Posterior cingulate gyrus (tissue), 11 donors: ENCODE results near the gene PRRC2C.

ENCODE experiments used
- DNase-seq, 10 donors: peaks; one replicate each; pipeline versions ENCODE4 v3.0.0 to v3.0.0-alpha.2; 2020 to 2021; ENCODE audit warnings: mixed read lengths in 3 of 10
- intact Hi-C: fragments of 100-400 bp; cut with DNase I; formaldehyde crosslinking; loops from one replicate; pipeline ENCODE4 v1.15.1; 2023

PRRC2C gene

DNA sequence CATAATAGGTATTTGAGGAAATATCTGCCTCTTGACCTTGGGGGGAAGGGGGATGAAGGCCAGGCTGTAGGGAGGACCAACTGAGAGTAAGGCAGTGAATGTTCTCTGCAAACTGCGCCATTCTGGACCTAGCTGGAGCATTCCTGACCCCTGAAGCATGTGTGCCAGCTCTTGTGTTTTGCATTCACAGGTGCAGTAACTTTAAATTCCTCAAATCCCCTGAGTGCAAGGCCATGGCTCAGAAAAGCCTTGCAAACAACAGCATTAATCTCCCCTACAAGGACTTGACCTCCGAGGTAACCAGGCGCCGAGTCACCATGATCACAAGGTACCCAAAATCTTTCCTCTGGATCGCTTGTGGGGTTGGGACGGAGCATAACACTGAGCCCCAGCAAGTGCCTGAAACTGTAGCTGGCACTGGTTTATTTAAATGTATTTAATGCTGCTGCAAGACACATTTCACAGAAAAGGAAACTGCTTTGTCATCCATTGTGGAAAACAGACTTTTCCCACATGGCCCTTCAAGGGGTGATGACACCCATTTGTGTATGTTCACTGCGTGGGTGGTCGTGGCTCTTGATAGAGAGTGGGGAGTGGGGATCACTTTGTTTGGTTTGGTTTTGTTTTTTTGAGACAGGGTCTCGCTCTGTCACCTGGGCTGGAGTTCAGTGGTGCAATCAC is 138.5 kb downstream of the PRRC2C start:
- intact Hi-C loops, result no loop called here
- DNase-seq, result no peak

DNA sequence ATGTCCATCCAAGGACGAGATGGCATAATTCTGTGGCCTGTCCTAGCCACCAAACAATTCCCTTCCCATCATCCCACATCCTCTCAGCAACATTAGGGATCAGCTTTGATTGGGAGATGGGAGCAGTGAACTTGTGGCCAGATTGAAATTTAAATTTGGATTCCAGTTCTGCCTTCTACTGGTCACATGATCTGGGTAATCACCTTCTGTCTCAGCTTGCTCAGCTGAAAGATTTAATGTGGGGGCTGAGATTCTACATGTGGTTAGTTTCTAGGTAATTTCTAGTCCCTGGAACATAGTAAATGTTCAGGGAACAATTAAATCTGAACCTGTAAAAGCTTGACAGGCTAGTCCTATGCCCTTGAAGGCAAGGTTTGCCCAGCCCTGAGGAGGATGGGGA is 139.9 kb downstream of the PRRC2C start:
- DNase-seq, result no peak
- intact Hi-C loops, result no loop called here

GRCh38 chr1:171627020-171627419 is 141.7 kb downstream of the PRRC2C start:
- intact Hi-C loops, result no loop called here

DNA sequence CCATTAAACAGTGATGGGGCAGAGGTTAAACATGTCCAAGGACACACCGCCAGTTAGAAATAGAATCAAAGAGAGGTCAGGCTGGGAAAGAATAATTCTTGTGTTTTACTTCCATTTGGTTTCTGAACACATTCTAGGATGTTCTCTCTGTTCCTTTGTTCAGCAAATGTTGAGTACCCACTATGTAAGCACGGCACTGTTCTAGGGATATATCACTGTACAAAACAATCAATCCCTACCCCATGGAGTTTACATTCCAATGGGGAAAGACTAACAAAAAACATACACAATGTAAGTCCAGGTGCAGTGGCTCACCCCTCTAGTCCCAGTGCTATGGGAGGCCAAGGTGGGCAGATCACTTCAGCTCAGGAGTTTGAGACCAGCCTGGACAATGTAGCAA is 142.9 kb downstream of the PRRC2C start:
- DNase-seq, result no peak
- intact Hi-C loops, result no loop called here

More at GRCh38 chr1:171627020-171627419, 141.7 kb downstream of the PRRC2C start:
- DNase-seq, result no peak

- intact Hi-C loops, result no loop called here
- DNase-seq, result no peak
Measured at GRCh38 chr1:171635661-171636060, 150.3 kb downstream of the PRRC2C start.

DNA sequence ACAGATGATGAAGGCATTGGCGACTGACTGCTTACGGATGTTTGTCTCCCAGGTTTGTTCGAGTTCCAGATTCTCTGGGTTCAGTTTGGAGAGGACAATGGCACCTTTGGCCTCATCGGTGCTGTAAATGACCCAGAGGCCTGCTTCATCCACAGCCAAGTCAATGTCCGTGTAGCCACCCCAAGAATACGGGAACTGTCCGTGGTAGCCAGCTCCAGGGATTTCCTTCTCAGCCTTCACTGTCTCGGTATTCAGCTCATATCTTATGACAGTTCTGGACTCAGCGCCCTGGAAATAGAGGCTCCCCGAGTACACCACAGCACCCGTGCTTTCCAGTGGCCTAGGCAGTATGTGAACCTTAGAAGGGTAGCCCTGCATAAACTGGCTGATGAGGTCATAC is 150.8 kb downstream of the PRRC2C start:
- no peak for DNase-seq
- intact Hi-C loops, result no loop called here

DNA sequence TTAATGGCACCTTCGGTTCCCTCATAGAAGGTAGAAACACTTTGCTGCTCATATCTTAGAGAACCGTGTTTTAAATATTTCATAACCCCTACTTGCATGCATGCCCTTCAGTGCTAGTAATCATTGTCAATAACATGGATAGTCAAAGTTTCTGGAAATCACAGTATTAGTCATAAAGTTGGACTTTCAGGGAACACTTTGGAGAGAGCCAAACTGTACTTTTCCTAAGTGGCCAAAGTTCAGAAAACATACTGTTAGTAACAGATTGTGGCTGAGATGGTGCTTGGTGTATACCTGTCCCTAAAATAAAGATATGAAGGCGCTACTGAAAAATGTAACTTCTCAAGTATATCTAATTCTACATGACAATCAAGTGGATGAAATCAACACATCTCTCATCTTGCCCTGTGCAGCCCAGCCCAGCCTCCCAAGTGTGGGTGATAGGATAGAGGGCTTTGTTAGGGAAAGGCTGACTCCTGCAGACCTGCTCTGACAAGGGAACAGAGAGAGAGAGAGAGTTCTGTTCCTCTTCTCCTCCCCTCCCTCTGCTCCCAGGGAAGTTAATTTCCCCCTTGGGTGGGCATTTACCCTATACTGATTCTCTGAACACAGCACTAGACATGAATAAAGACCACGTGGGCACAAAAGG is 152.7 kb downstream of the PRRC2C start:
- intact Hi-C loops, result no loop called here
- no peak for DNase-seq

GRCh38 chr1:171640225-171640624 is 154.9 kb downstream of the PRRC2C start:
- intact Hi-C loops, result loop anchor here (10.0 kb wide), 1 partner anchor 145 kb away; the partner anchor contains the start of gene METTL13
- no peak for DNase-seq

DNA sequence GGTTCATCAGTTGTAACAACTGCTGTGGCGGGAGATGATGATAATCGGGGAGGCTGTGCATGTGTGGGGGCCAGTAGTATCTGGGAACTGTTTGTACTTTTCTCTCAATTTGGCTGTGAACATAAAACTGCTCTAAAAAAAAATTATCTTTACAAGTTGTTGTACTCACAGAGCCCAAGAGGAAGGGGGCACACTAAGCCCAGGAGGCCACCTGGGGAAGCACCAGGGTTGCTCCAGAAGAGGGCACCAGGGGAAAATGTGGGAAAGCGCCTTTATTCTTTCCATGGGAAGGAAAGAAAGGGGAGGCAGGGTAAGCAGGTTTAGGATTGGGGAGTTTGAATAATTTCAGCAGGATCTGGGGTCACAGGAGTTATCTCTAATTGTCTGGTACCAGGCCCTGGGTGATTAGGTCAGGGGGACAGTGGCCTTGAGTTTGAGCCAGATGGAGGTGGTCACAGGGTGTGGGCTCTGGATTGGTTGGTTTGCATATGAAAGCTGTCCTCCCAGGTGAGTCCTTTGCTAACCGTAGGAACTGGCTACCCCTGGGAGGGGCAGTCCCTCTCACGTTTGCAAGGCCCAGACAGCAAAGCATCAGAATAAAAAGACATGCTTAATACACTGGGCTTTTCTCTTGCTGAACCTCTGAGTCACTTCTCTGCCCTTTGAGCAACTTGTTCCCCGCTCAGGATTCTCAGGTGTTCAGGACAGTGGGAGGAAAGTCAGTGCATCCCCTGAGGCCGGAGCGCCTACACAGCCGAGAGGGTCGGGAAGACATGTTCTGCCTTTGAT is 155.9 kb downstream of the PRRC2C start:
- intact Hi-C loops, result loop anchor here (10.0 kb wide), 1 partner anchor 144 kb away; the partner anchor contains the start of gene METTL13
- DNase-seq, result no peak

DNA sequence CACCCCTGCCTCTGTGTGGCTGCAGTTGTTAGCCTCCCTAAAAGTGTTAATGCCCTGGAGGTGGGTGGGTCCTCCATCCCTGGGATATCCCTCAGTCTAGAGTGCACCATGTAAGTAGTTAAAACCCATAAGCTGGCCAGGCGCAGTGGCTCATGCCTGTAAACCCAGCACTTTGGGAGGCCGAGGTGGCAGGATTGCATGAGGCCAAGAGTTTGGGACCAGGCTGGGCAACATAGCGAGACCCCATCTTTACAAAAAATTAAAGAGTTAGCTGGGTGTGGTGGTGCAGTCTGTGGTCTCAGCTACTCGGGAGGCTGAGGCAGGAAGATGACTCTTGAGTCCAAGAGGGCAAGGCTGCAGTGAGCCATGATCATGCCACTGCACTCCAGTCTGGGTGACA is 156.9 kb downstream of the PRRC2C start:
- DNase-seq, result no peak
- intact Hi-C loops, result loop anchor here (10.0 kb wide), 1 partner anchor 143 kb away; the partner anchor contains the start of gene METTL13
